ENCODE results near the gene FBXL13. TPM values are rescaled to one million over a fixed set of nuclear protein-coding genes. Genes with fewer than 3 reads are reported as not detected.
A peak's percentile ranks its signal among the peaks of the same experiment; 100 is the strongest.

Gene FBXL13
- total RNA-seq, 2 donors from 2014 or later, result 1.6 to 1.7 TPM

- TF ChIP-seq CTCF (IDR thresholded peaks at IDR 0.05), result no peak
- Histone ChIP-seq H3K27me3 (no peaks in the 10 kb centered on the region), H3K36me3 (no peaks in the 10 kb centered on the region), H3K27ac (peak overlapping the region; percentile 6 to 28), H3K9me3 (no peaks in the 10 kb centered on the region), H3K4me1 (no peaks in the 10 kb centered on the region), H3K4me3 (no peak overlapping the region)
- no peak for DNase-seq (ENCODE audit: low spot score)
Observed at GRCh38 chr7:102836977-102837376, 237.6 kb downstream of the FBXL13 start.

GRCh38 chr7:102836191-102836919, 238.2 kb downstream of the FBXL13 start:
- no peaks in the 10 kb centered on the region for H3K36me3 ChIP-seq
- no peak for DNase-seq (ENCODE audit: low spot score)
- no peak overlapping the region for H3K4me3 ChIP-seq
- H3K27ac ChIP-seq, result peak overlapping the region; percentile 6 to 30
- H3K4me1 ChIP-seq, result no peaks in the 10 kb centered on the region
- H3K27me3 ChIP-seq, result no peaks in the 10 kb centered on the region
- no peak for TF ChIP-seq CTCF (IDR thresholded peaks at IDR 0.05)
- H3K9me3 ChIP-seq, result no peaks in the 10 kb centered on the region

GRCh38 chr7:102834999-102835398, 239.6 kb downstream of the FBXL13 start:
- no peak for TF ChIP-seq CTCF (IDR thresholded peaks at IDR 0.05)
- DNase-seq (ENCODE audit: low spot score), result no peak
- Histone ChIP-seq H3K27me3 (no peaks in the 10 kb centered on the region), H3K9me3 (no peaks in the 10 kb centered on the region), H3K27ac (no peak overlapping the region), H3K36me3 (no peaks in the 10 kb centered on the region), H3K4me1 (no peaks in the 10 kb centered on the region), H3K4me3 (no peak overlapping the region)

- Histone ChIP-seq H3K27ac (no peak overlapping the region), H3K4me1 (no peaks in the 10 kb centered on the region), H3K36me3 (peaks cover 2% of the 10 kb centered on the region), H3K27me3 (no peaks in the 10 kb centered on the region), H3K9me3 (no peaks in the 10 kb centered on the region), H3K4me3 (no peak overlapping the region)
- DNase-seq (ENCODE audit: low spot score), result no peak
- no peak for TF ChIP-seq CTCF (IDR thresholded peaks at IDR 0.05)
Observed at GRCh38 chr7:102834466-102834865, 240.1 kb downstream of the FBXL13 start.

GRCh38 chr7:102833343-102833742, 241.3 kb downstream of the FBXL13 start:
- no peaks in the 10 kb centered on the region for H3K9me3 ChIP-seq
- H3K27ac ChIP-seq, result no peak overlapping the region
- DNase-seq (ENCODE audit: low spot score), result no peak
- TF ChIP-seq CTCF (IDR thresholded peaks at IDR 0.05), result no peak
- H3K27me3 ChIP-seq, result no peaks in the 10 kb centered on the region
- peaks cover 7% of the 10 kb centered on the region for H3K36me3 ChIP-seq
- no peaks in the 10 kb centered on the region for H3K4me1 ChIP-seq
- H3K4me3 ChIP-seq, result no peak overlapping the region

GRCh38 chr7:102832674-102833073, 241.9 kb downstream of the FBXL13 start:
- no peak overlapping the region for H3K27ac ChIP-seq
- no peak for TF ChIP-seq CTCF (IDR thresholded peaks at IDR 0.05)
- no peaks in the 10 kb centered on the region for H3K9me3 ChIP-seq
- no peaks in the 10 kb centered on the region for H3K27me3 ChIP-seq
- no peaks in the 10 kb centered on the region for H3K4me1 ChIP-seq
- peaks cover 7% of the 10 kb centered on the region for H3K36me3 ChIP-seq
- H3K4me3 ChIP-seq, result no peak overlapping the region
- no peak for DNase-seq (ENCODE audit: low spot score)

All from right atrium auricular region (tissue), 2 donors.